ENCODE data around the gene PDIA6.

Gene PDIA6

GRCh38 chr2:10793816-10794215, 18.8 kb downstream of the PDIA6 start:
- Histone ChIP-seq H3K36me3 (ENCODE audit: control insufficient read depth in 1 of 2, insufficient read depth in 2 of 2, low read depth in 1 of 2, low read length in 2 of 2) (peaks cover 29 to 84% of the 10 kb centered on the region in 2 experiments), H2AK5ac (ENCODE audit: low read length, severe bottlenecking) (no peak overlapping the region), H4K91ac (ENCODE audit: low read length) (no peak overlapping the region), H2BK12ac (ENCODE audit: low read length in 2 of 2) (no peak overlapping the region), H3K23ac (ENCODE audit: low read length in 2 of 2) (no peak overlapping the region), H3K4ac (ENCODE audit: low read depth in 1 of 2, low read length in 2 of 2) (no peak overlapping the region), H3K9ac (ENCODE audit: low read length) (no peak overlapping the region), H2BK15ac (ENCODE audit: low read depth, poor library complexity, severe bottlenecking) (no peak overlapping the region), H3K14ac (ENCODE audit: low read length in 2 of 2) (no peak overlapping the region), H2BK120ac (ENCODE audit: low read depth, low read length) (no peak overlapping the region), H4K8ac (ENCODE audit: low read length) (no peak overlapping the region), H3K27me3 (ENCODE audit: control insufficient read depth in 1 of 2, insufficient read depth in 1 of 2, low read length in 2 of 2) (no peaks in the 10 kb centered on the region), H3K9me3 (ENCODE audit: control insufficient read depth, low read length) (no peaks in the 10 kb centered on the region), H3K79me1 (replicated peaks; ENCODE audit: low read length, poor library complexity, severe bottlenecking) (peaks cover 23% of the 10 kb centered on the region), H3K4me1 (ENCODE audit: control insufficient read depth, insufficient read depth, low read depth, low read length) (peaks cover 4% of the 10 kb centered on the region), H3K18ac (ENCODE audit: low read depth in 1 of 2, low read length in 2 of 2) (no peak overlapping the region), H3K4me3 (ENCODE audit: insufficient read depth in 1 of 2, low read depth in 1 of 2, low read length in 2 of 2) (no peak overlapping the region), H2AFZ (ENCODE audit: low read depth, low read length) (no peak overlapping the region), H3K4me2 (ENCODE audit: low read length, poor library complexity, severe bottlenecking) (no peak overlapping the region), H3K27ac (ENCODE audit: low read length, poor library complexity, severe bottlenecking) (no peak overlapping the region), H2BK5ac (ENCODE audit: low read depth, low read length, poor library complexity, severe bottlenecking) (no peak overlapping the region)
- 100% methylated on average over 1 of the region's 1 CpG for WGBS
- no peak for DNase-seq

GRCh38 chr2:10792660-10793400, 19.8 kb downstream of the PDIA6 start:
- Histone ChIP-seq H3K79me1 (replicated peaks; ENCODE audit: low read length, poor library complexity, severe bottlenecking) (peaks cover 25% of the 10 kb centered on the region), H3K23ac (ENCODE audit: low read length in 2 of 2) (no peak overlapping the region), H3K4me2 (ENCODE audit: low read length, poor library complexity, severe bottlenecking) (no peak overlapping the region), H3K18ac (ENCODE audit: low read depth in 1 of 2, low read length in 2 of 2) (no peak overlapping the region), H4K91ac (ENCODE audit: low read length) (no peak overlapping the region), H2AK5ac (ENCODE audit: low read length, severe bottlenecking) (no peak overlapping the region), H2BK15ac (ENCODE audit: low read depth, poor library complexity, severe bottlenecking) (no peak overlapping the region), H2BK12ac (ENCODE audit: low read length in 2 of 2) (no peak overlapping the region), H4K8ac (ENCODE audit: low read length) (no peak overlapping the region), H3K4me1 (ENCODE audit: control insufficient read depth, insufficient read depth, low read depth, low read length) (peaks cover 4% of the 10 kb centered on the region), H3K36me3 (ENCODE audit: control insufficient read depth in 1 of 2, insufficient read depth in 2 of 2, low read depth in 1 of 2, low read length in 2 of 2) (peaks cover 32 to 89% of the 10 kb centered on the region in 2 experiments), H2BK5ac (ENCODE audit: low read depth, low read length, poor library complexity, severe bottlenecking) (no peak overlapping the region), H2AFZ (ENCODE audit: low read depth, low read length) (no peak overlapping the region), H3K27ac (ENCODE audit: low read length, poor library complexity, severe bottlenecking) (no peak overlapping the region), H3K4ac (ENCODE audit: low read depth in 1 of 2, low read length in 2 of 2) (no peak overlapping the region), H3K4me3 (ENCODE audit: insufficient read depth in 1 of 2, low read depth in 1 of 2, low read length in 2 of 2) (no peak overlapping the region), H3K9ac (ENCODE audit: low read length) (no peak overlapping the region), H3K9me3 (ENCODE audit: control insufficient read depth, low read length) (no peaks in the 10 kb centered on the region), H3K27me3 (ENCODE audit: control insufficient read depth in 1 of 2, insufficient read depth in 1 of 2, low read length in 2 of 2) (no peaks in the 10 kb centered on the region), H3K14ac (ENCODE audit: low read length in 2 of 2) (no peak overlapping the region), H2BK120ac (ENCODE audit: low read depth, low read length) (no peak overlapping the region)
- WGBS = 96% methylated on average over 17 of the region's 17 CpGs
- no peak for DNase-seq

GRCh38 chr2:10792001-10792634, 20.5 kb downstream of the PDIA6 start:
- no peak overlapping the region for H2BK12ac ChIP-seq (ENCODE audit: low read length in 2 of 2)
- H3K9ac ChIP-seq (ENCODE audit: low read length) = no peak overlapping the region
- no peak overlapping the region for H3K14ac ChIP-seq (ENCODE audit: low read length in 2 of 2)
- no peak overlapping the region for H4K91ac ChIP-seq (ENCODE audit: low read length)
- H3K9me3 ChIP-seq (ENCODE audit: control insufficient read depth, low read length) = no peaks in the 10 kb centered on the region
- H3K4me3 ChIP-seq (ENCODE audit: insufficient read depth in 1 of 2, low read depth in 1 of 2, low read length in 2 of 2) = no peak overlapping the region
- H2BK15ac ChIP-seq (ENCODE audit: low read depth, poor library complexity, severe bottlenecking) = no peak overlapping the region
- no peak overlapping the region for H3K23ac ChIP-seq (ENCODE audit: low read length in 2 of 2)
- H4K8ac ChIP-seq (ENCODE audit: low read length) = no peak overlapping the region
- DNase-seq = no peak
- H3K4ac ChIP-seq (ENCODE audit: low read depth in 1 of 2, low read length in 2 of 2) = no peak overlapping the region
- no peak overlapping the region for H3K27ac ChIP-seq (ENCODE audit: low read length, poor library complexity, severe bottlenecking)
- H3K4me2 ChIP-seq (ENCODE audit: low read length, poor library complexity, severe bottlenecking) = no peak overlapping the region
- WGBS = 94% methylated on average over 2 of the region's 2 CpGs
- peaks cover 36 to 90% of the 10 kb centered on the region in 2 experiments for H3K36me3 ChIP-seq (ENCODE audit: control insufficient read depth in 1 of 2, insufficient read depth in 2 of 2, low read depth in 1 of 2, low read length in 2 of 2)
- H3K18ac ChIP-seq (ENCODE audit: low read depth in 1 of 2, low read length in 2 of 2) = no peak overlapping the region
- H3K79me1 ChIP-seq (replicated peaks; ENCODE audit: low read length, poor library complexity, severe bottlenecking) = peaks cover 24% of the 10 kb centered on the region
- no peak overlapping the region for H2AFZ ChIP-seq (ENCODE audit: low read depth, low read length)
- no peak overlapping the region for H2BK120ac ChIP-seq (ENCODE audit: low read depth, low read length)
- no peak overlapping the region for H2AK5ac ChIP-seq (ENCODE audit: low read length, severe bottlenecking)
- no peak overlapping the region for H2BK5ac ChIP-seq (ENCODE audit: low read depth, low read length, poor library complexity, severe bottlenecking)
- no peaks in the 10 kb centered on the region for H3K27me3 ChIP-seq (ENCODE audit: control insufficient read depth in 1 of 2, insufficient read depth in 1 of 2, low read length in 2 of 2)
- H3K4me1 ChIP-seq (ENCODE audit: control insufficient read depth, insufficient read depth, low read depth, low read length) = peaks cover 4% of the 10 kb centered on the region

- no peak overlapping the region for H3K14ac ChIP-seq (ENCODE audit: low read length in 2 of 2)
- H2BK5ac ChIP-seq (ENCODE audit: low read depth, low read length, poor library complexity, severe bottlenecking) = no peak overlapping the region
- peaks cover 7% of the 10 kb centered on the region for H3K4me1 ChIP-seq (ENCODE audit: control insufficient read depth, insufficient read depth, low read depth, low read length)
- no peak overlapping the region for H2AK5ac ChIP-seq (ENCODE audit: low read length, severe bottlenecking)
- H3K4me2 ChIP-seq (ENCODE audit: low read length, poor library complexity, severe bottlenecking) = no peak overlapping the region
- H4K8ac ChIP-seq (ENCODE audit: low read length) = no peak overlapping the region
- no peak overlapping the region for H3K23ac ChIP-seq (ENCODE audit: low read length in 2 of 2)
- no peak overlapping the region for H2BK120ac ChIP-seq (ENCODE audit: low read depth, low read length)
- 97% methylated on average over 6 of the region's 6 CpGs for WGBS
- no peak overlapping the region for H4K91ac ChIP-seq (ENCODE audit: low read length)
- no peak overlapping the region for H3K18ac ChIP-seq (ENCODE audit: low read depth in 1 of 2, low read length in 2 of 2)
- no peak overlapping the region for H2AFZ ChIP-seq (ENCODE audit: low read depth, low read length)
- no peak overlapping the region for H2BK12ac ChIP-seq (ENCODE audit: low read length in 2 of 2)
- no peak overlapping the region for H3K4me3 ChIP-seq (ENCODE audit: insufficient read depth in 1 of 2, low read depth in 1 of 2, low read length in 2 of 2)
- H3K9ac ChIP-seq (ENCODE audit: low read length) = no peak overlapping the region
- no peaks in the 10 kb centered on the region for H3K9me3 ChIP-seq (ENCODE audit: control insufficient read depth, low read length)
- no peak overlapping the region for H2BK15ac ChIP-seq (ENCODE audit: low read depth, poor library complexity, severe bottlenecking)
- H3K4ac ChIP-seq (ENCODE audit: low read depth in 1 of 2, low read length in 2 of 2) = no peak overlapping the region
- H3K27me3 ChIP-seq (ENCODE audit: control insufficient read depth in 1 of 2, insufficient read depth in 1 of 2, low read length in 2 of 2) = no peaks in the 10 kb centered on the region
- H3K79me1 ChIP-seq (replicated peaks; ENCODE audit: low read length, poor library complexity, severe bottlenecking) = peaks cover 24% of the 10 kb centered on the region
- peaks cover 45 to 90% of the 10 kb centered on the region in 2 experiments for H3K36me3 ChIP-seq (ENCODE audit: control insufficient read depth in 1 of 2, insufficient read depth in 2 of 2, low read depth in 1 of 2, low read length in 2 of 2)
- H3K27ac ChIP-seq (ENCODE audit: low read length, poor library complexity, severe bottlenecking) = peak overlapping the region; percentile 18
- no peak for DNase-seq
Measured at GRCh38 chr2:10790228-10790973, 22.2 kb downstream of the PDIA6 start.
